GM06990 (cell line): ENCODE data around the gene LRRC27.

ENCODE experiments used
- DNase-seq: peaks from one replicate; pipeline ENCODE4 v3.0.0-alpha.2; 2011; ENCODE audit not compliant: insufficient read length; ENCODE audit errors: extremely low read depth
- H3K27me3 ChIP-seq: replicated peaks from 2 replicates; pipeline ENCODE4 v1.6.0; 2011; ENCODE audit warnings: low read length; ENCODE audit not compliant: control insufficient read depth, insufficient read depth
- H3K36me3 ChIP-seq: 2 replicates; pipeline ENCODE4 v1.5.1; 2011; ENCODE audit warnings: low read length; ENCODE audit not compliant: control insufficient read depth, insufficient read depth
- H3K4me3 ChIP-seq: replicated peaks from 2 replicates; pipeline ENCODE4 v1.5.1; 2011; ENCODE audit warnings: low read depth, mild to moderate bottlenecking, control low read depth, low read length
- CTCF ChIP-seq: IDR thresholded peaks from 2 replicates; pipeline ENCODE4 v1.5.1; 2011; ENCODE audit warnings: low read length, control low read depth, mild to moderate bottlenecking, inconsistent platforms; ENCODE audit not compliant: insufficient read depth, poor library complexity, severe bottlenecking

The LRRC27 gene

GRCh38 chr10:132370426-132371340 is 38.7 kb downstream of the LRRC27 start:
- Histone ChIP-seq H3K36me3 (no peaks in the 10 kb centered on the region), H3K27me3 (no peaks in the 10 kb centered on the region), H3K4me3 (no peak overlapping the region)
- TF ChIP-seq CTCF, result no peak
- DNase-seq, result no peak

- no peak for DNase-seq
- Histone ChIP-seq H3K36me3 (no peaks in the 10 kb centered on the region), H3K27me3 (no peaks in the 10 kb centered on the region), H3K4me3 (no peak overlapping the region)
- peak; percentile 65 for TF ChIP-seq CTCF
These were observed 39.7 kb downstream of the LRRC27 start for GRCh38 chr10:132371641-132372081.

- DNase-seq, result no peak
- Histone ChIP-seq H3K36me3 (no peaks in the 10 kb centered on the region), H3K4me3 (no peak overlapping the region), H3K27me3 (no peaks in the 10 kb centered on the region)
- TF ChIP-seq CTCF, result no peak
These were observed 40.6 kb downstream of the LRRC27 start for GRCh38 chr10:132372516-132373095.

GRCh38 chr10:132373241-132373955 is 41.4 kb downstream of the LRRC27 start:
- DNase-seq, result no peak
- no peak overlapping the region for H3K4me3 ChIP-seq
- H3K27me3 ChIP-seq, result no peaks in the 10 kb centered on the region
- no peak for TF ChIP-seq CTCF
- no peaks in the 10 kb centered on the region for H3K36me3 ChIP-seq

- Histone ChIP-seq H3K27me3 (no peaks in the 10 kb centered on the region), H3K36me3 (no peaks in the 10 kb centered on the region), H3K4me3 (no peak overlapping the region)
- DNase-seq, result no peak
- TF ChIP-seq CTCF, result no peak
These were observed 42.2 kb downstream of the LRRC27 start for GRCh38 chr10:132374176-132374575.
